SU-DHL-6 (cell line): ENCODE data around the gene ACAD11.

Experiments used
- H2AFZ ChIP-seq: fragments of 200-600 bp; sonication (generic); 2 replicates; pipeline ENCODE4 v1.6.1; 2014; ENCODE audit warnings: low read depth, mild to moderate bottlenecking, moderate library complexity, mixed read lengths, antibody characterized with exemption, low read length; ENCODE audit not compliant: severe bottlenecking
- H3F3A ChIP-seq: fragments of 200-600 bp; shearing (Covaris generic); 2 replicates; pipeline ENCODE4 v1.6.0; 2016; ENCODE audit warnings: antibody characterized with exemption, mild to moderate bottlenecking; ENCODE audit not compliant: insufficient read depth
- H3K27ac ChIP-seq: fragments of 200-600 bp; sonication (generic); 2 replicates; pipeline ENCODE4 v1.5.1; 2016; ENCODE audit warnings: low read depth, mild to moderate bottlenecking, low read length, moderate library complexity, mixed read lengths
- H3K27me3 ChIP-seq: fragments of 200-600 bp; sonication (generic), shearing (Covaris generic); 2 replicates; pipeline ENCODE4 v1.6.0; 2014; ENCODE audit warnings: mild to moderate bottlenecking, low read length
- H3K36me3 ChIP-seq: fragments of 200-600 bp; sonication (generic); 2 replicates; pipeline ENCODE4 v1.6.1; 2014; ENCODE audit warnings: mild to moderate bottlenecking, low read length, mixed read lengths
- H3K4me2 ChIP-seq: fragments of 300-600, 200-600 bp; shearing (Covaris generic), sonication (generic); 2 replicates; pipeline ENCODE4 v1.6.0; 2014; ENCODE audit warnings: low read length, low read depth, mild to moderate bottlenecking; ENCODE audit not compliant: poor library complexity, severe bottlenecking
- H3K4me3 ChIP-seq: fragments of 200-600 bp; sonication (generic); 2 replicates; pipeline ENCODE4 v1.5.1; 2014; ENCODE audit warnings: antibody characterized with exemption, low read length, mild to moderate bottlenecking, mixed read lengths; ENCODE audit not compliant: insufficient read depth, poor library complexity, severe bottlenecking
- H3K79me2 ChIP-seq: fragments of 200-600 bp; sonication (generic); 2 replicates; pipeline ENCODE4 v1.6.1; 2014; ENCODE audit warnings: mild to moderate bottlenecking, low read length, moderate library complexity; ENCODE audit not compliant: insufficient read depth
- H3K9ac ChIP-seq: fragments of 200-600 bp; sonication (generic); 2 replicates; pipeline ENCODE4 v1.7.0; 2014; ENCODE audit warnings: mild to moderate bottlenecking, low read length
- H3K9me2 ChIP-seq: fragments of 200-600 bp; sonication (generic); replicated peaks from 2 replicates; pipeline ENCODE4 v1.6.1; 2014; ENCODE audit warnings: low read length; ENCODE audit not compliant: insufficient read depth
- H3K9me3 ChIP-seq: fragments of 200-600 bp; sonication (generic); 2 replicates; pipeline ENCODE4 v1.6.1; 2014; ENCODE audit warnings: low read length, mixed read lengths; ENCODE audit not compliant: insufficient read depth
- H4K20me1 ChIP-seq: fragments of 200-600 bp; sonication (generic); 2 replicates; pipeline ENCODE4 v1.6.1; 2014; ENCODE audit warnings: low read depth, mild to moderate bottlenecking, antibody characterized with exemption, low read length, moderate library complexity, mixed read lengths
- CTCF ChIP-seq: fragments of 200-600 bp; sonication (generic); IDR thresholded peaks from one replicate; pipeline ENCODE4 v1.5.1; 2017; ENCODE audit warnings: antibody characterized with exemption, mild to moderate bottlenecking, low read length, moderate library complexity; ENCODE audit not compliant: insufficient read depth, poor library complexity, severe bottlenecking
- EZH2phosphoT487 ChIP-seq: fragments of 200-600 bp; sonication (generic), shearing (Covaris generic); conservative IDR thresholded peaks from 2 replicates; pipeline ENCODE4 v1.6.1; 2018; ENCODE audit warnings: mild to moderate bottlenecking, antibody characterized with exemption, low read length, moderate library complexity, mixed read lengths

ACAD11 gene

GRCh38 chr3:132626955-132627354, 32.7 kb downstream of the ACAD11 start:
- TF ChIP-seq CTCF (no peak), EZH2phosphoT487 (no peak)
- no peak overlapping the region for H3K27ac ChIP-seq
- H3K36me3 ChIP-seq = no peaks in the 10 kb centered on the region
- H2AFZ ChIP-seq = no peak overlapping the region
- no peaks in the 10 kb centered on the region for H3F3A ChIP-seq
- H3K79me2 ChIP-seq = no peaks in the 10 kb centered on the region
- no peaks in the 10 kb centered on the region for H3K9me3 ChIP-seq
- H3K27me3 ChIP-seq = no peaks in the 10 kb centered on the region
- no peaks in the 10 kb centered on the region for H3K9me2 ChIP-seq
- H3K4me3 ChIP-seq = no peak overlapping the region
- no peak overlapping the region for H3K9ac ChIP-seq
- H4K20me1 ChIP-seq = no peaks in the 10 kb centered on the region
- H3K4me2 ChIP-seq = no peak overlapping the region

- H3K9ac ChIP-seq = no peak overlapping the region
These were observed 34.0 kb downstream of the ACAD11 start for GRCh38 chr3:132625613-132626012.

GRCh38 chr3:132624790-132625189, 34.8 kb downstream of the ACAD11 start:
- Histone ChIP-seq H3K36me3 (no peaks in the 10 kb centered on the region), H3K4me2 (no peak overlapping the region), H3K9me2 (no peaks in the 10 kb centered on the region), H2AFZ (no peak overlapping the region), H3K27me3 (no peaks in the 10 kb centered on the region), H3K9me3 (no peaks in the 10 kb centered on the region), H3K79me2 (no peaks in the 10 kb centered on the region), H3K27ac (no peak overlapping the region), H3K9ac (no peak overlapping the region), H3K4me3 (no peak overlapping the region), H4K20me1 (no peaks in the 10 kb centered on the region), H3F3A (no peaks in the 10 kb centered on the region)
- TF ChIP-seq EZH2phosphoT487 = no peak
- no peak for TF ChIP-seq CTCF

More at GRCh38 chr3:132625613-132626012, 34.0 kb downstream of the ACAD11 start:
- no peak overlapping the region for H3K4me3 ChIP-seq
- no peaks in the 10 kb centered on the region for H3F3A ChIP-seq
- no peaks in the 10 kb centered on the region for H3K9me3 ChIP-seq
- H3K4me2 ChIP-seq = no peak overlapping the region
- H3K9me2 ChIP-seq = no peaks in the 10 kb centered on the region
- H3K27me3 ChIP-seq = no peaks in the 10 kb centered on the region
- no peaks in the 10 kb centered on the region for H4K20me1 ChIP-seq
- H3K36me3 ChIP-seq = no peaks in the 10 kb centered on the region
- no peak overlapping the region for H3K27ac ChIP-seq
- TF ChIP-seq CTCF (no peak), EZH2phosphoT487 (no peak)
- H3K79me2 ChIP-seq = no peaks in the 10 kb centered on the region
- H2AFZ ChIP-seq = no peak overlapping the region

GRCh38 chr3:132623646-132624045, 36.0 kb downstream of the ACAD11 start:
- Histone ChIP-seq H3K79me2 (no peaks in the 10 kb centered on the region), H4K20me1 (no peaks in the 10 kb centered on the region), H2AFZ (no peak overlapping the region), H3K4me3 (no peak overlapping the region), H3K9me2 (no peaks in the 10 kb centered on the region), H3K4me2 (no peak overlapping the region), H3F3A (no peaks in the 10 kb centered on the region), H3K9ac (no peak overlapping the region), H3K36me3 (no peaks in the 10 kb centered on the region; the same call in 1 of the 2 replicates), H3K27me3 (no peaks in the 10 kb centered on the region), H3K27ac (no peak overlapping the region), H3K9me3 (no peaks in the 10 kb centered on the region)
- TF ChIP-seq EZH2phosphoT487 (no peak), CTCF (no peak)
